NCI-H2171 (cell line): ENCODE data around the gene ZDHHC7.

Source experiments
- DNase-seq: peaks from one replicate; lab custom pipeline; 2025; lab: John Stamatoyannopoulos, UW

ZDHHC7 gene

GRCh38 chr16:85018529-85019236 is 7.3 kb upstream of the ZDHHC7 start:
- no peak for DNase-seq

- no peak for DNase-seq
Observed at GRCh38 chr16:85017633-85018032, 6.3 kb upstream of the ZDHHC7 start.

GRCh38 chr16:85017151-85017550 is 5.8 kb upstream of the ZDHHC7 start:
- DNase-seq = no peak

GRCh38 chr16:85015481-85016187 is 4.3 kb upstream of the ZDHHC7 start:
- no peak for DNase-seq

GRCh38 chr16:85014311-85014710 is 3.0 kb upstream of the ZDHHC7 start:
- DNase-seq = no peak

GRCh38 chr16:85011846-85012284 is 530 bp upstream of the ZDHHC7 start:
- no peak for DNase-seq

- no peak for DNase-seq
Observed at GRCh38 chr16:85010446-85010930, 847 bp downstream of the ZDHHC7 start.

GRCh38 chr16:85008271-85008670 is 3.1 kb downstream of the ZDHHC7 start:
- no peak for DNase-seq

GRCh38 chr16:85007496-85008214 is 3.7 kb downstream of the ZDHHC7 start:
- no peak for DNase-seq

GRCh38 chr16:85006639-85007038 is 4.7 kb downstream of the ZDHHC7 start:
- no peak for DNase-seq

GRCh38 chr16:85005285-85006069 is 5.9 kb downstream of the ZDHHC7 start:
- DNase-seq = no peak

- DNase-seq = no peak
Observed at GRCh38 chr16:85004587-85005205, 6.6 kb downstream of the ZDHHC7 start.

GRCh38 chr16:85003725-85004586 is 7.4 kb downstream of the ZDHHC7 start:
- DNase-seq = no peak

- DNase-seq = no peak
Observed at GRCh38 chr16:85003076-85003475, 8.3 kb downstream of the ZDHHC7 start.

GRCh38 chr16:85002608-85003007 is 8.7 kb downstream of the ZDHHC7 start:
- DNase-seq = no peak

- no peak for DNase-seq
Observed at GRCh38 chr16:85002099-85002541, 9.2 kb downstream of the ZDHHC7 start.

- no peak for DNase-seq
Observed at GRCh38 chr16:84999857-85000480, 11.4 kb downstream of the ZDHHC7 start.

- DNase-seq = no peak
Observed at GRCh38 chr16:84999200-84999599, 12.1 kb downstream of the ZDHHC7 start.

- DNase-seq = no peak
Observed at GRCh38 chr16:84996365-84996764, 15.0 kb downstream of the ZDHHC7 start.

GRCh38 chr16:84995663-84996062 is 15.7 kb downstream of the ZDHHC7 start:
- DNase-seq = no peak
